GM23338 (cell line): Measurements from ENCODE around the gene DOCK2. TPM values are rescaled to one million over a fixed set of nuclear protein-coding genes. Genes with fewer than 3 reads are reported as not detected.
"Not testable (repeated sequence)": the region's sequence is repeated elsewhere in the genome, so short reads cannot be mapped to it uniquely, and the experiment has no call there.

Experiments
- ATAC-seq: fragments of 200-7000 bp; cut with Tn5 transposase; 3 replicates; pipeline ENCODE4 v1.9.1; 2020
- DNase-seq: peaks from one replicate; pipeline ENCODE4 v3.0.0-alpha.2; 2015; ENCODE audit warnings: low spot score
- H2AFZ ChIP-seq: fragments of 200-600 bp; sonication (generic); 2 replicates; pipeline ENCODE4 v1.8.0; 2016; ENCODE audit warnings: antibody characterized with exemption, mild to moderate bottlenecking, moderate library complexity
- H3F3A ChIP-seq: fragments of 200-600 bp; sonication (generic); replicated peaks from 2 replicates; pipeline ENCODE4 v1.8.0; 2017; ENCODE audit warnings: antibody characterized with exemption, mixed run types, low read depth
- H3K27ac ChIP-seq: fragments of 200-600 bp; sonication (generic); 2 replicates; pipeline ENCODE4 v1.6.1; 2016; ENCODE audit warnings: low read depth
- H3K27me3 ChIP-seq: fragments of 200-600 bp; sonication (generic); 2 replicates; pipeline ENCODE4 v1.8.0; 2016; ENCODE audit warnings: mild to moderate bottlenecking, mixed run types, moderate library complexity; ENCODE audit not compliant: insufficient read depth
- H3K36me3 ChIP-seq: fragments of 200-600 bp; sonication (generic); 2 replicates; pipeline ENCODE4 v1.8.0; 2016; ENCODE audit warnings: mild to moderate bottlenecking; ENCODE audit not compliant: insufficient read depth
- H3K4me1 ChIP-seq: fragments of 200-600 bp; sonication (generic); 2 replicates; pipeline ENCODE4 v1.8.0; 2016; ENCODE audit warnings: mild to moderate bottlenecking, moderate library complexity; ENCODE audit not compliant: insufficient read depth
- H3K4me2 ChIP-seq: fragments of 200-600 bp; sonication (generic); 2 replicates; pipeline ENCODE4 v1.7.1; 2017; ENCODE audit warnings: mixed run types
- H3K4me3 ChIP-seq: fragments of 200-600 bp; sonication (generic); 2 replicates; pipeline ENCODE4 v1.6.1; 2016; ENCODE audit warnings: mixed run types
- H3K79me2 ChIP-seq: fragments of 200-600 bp; sonication (generic); replicated peaks from 2 replicates; pipeline ENCODE4 v1.8.0; 2017; ENCODE audit warnings: mild to moderate bottlenecking; ENCODE audit not compliant: insufficient read depth
- H3K9me2 ChIP-seq: fragments of 200-600 bp; sonication (generic); 2 replicates; pipeline ENCODE4 v1.8.0; 2017; ENCODE audit not compliant: insufficient read depth
- H4K20me1 ChIP-seq: fragments of 200-600 bp; sonication (generic); replicated peaks from 2 replicates; pipeline ENCODE4 v1.8.0; 2017; ENCODE audit warnings: mild to moderate bottlenecking; ENCODE audit not compliant: insufficient read depth
- H3K27ac Mint-ChIP-seq: 2 replicates; pipeline ENCODE4 v1.8.0; 2020; ENCODE audit warnings: inconsistent platforms, mild to moderate bottlenecking, moderate library complexity, mixed read lengths
- H3K27me3 Mint-ChIP-seq: 3 replicates; pipeline ENCODE4 v1.8.0; 2022; ENCODE audit warnings: low read depth, mild to moderate bottlenecking, moderate library complexity, mixed read lengths, inconsistent platforms; ENCODE audit not compliant: insufficient read depth, poor library complexity
- H3K36me3 Mint-ChIP-seq: 3 replicates; pipeline ENCODE4 v1.8.0; 2021; ENCODE audit warnings: low read depth, mild to moderate bottlenecking, inconsistent platforms, moderate library complexity, mixed read lengths
- H3K4me1 Mint-ChIP-seq: 3 replicates; pipeline ENCODE4 v1.8.0; 2020; ENCODE audit warnings: mild to moderate bottlenecking, inconsistent platforms, mixed read lengths
- H3K4me3 Mint-ChIP-seq: 3 replicates; pipeline ENCODE4 v1.8.0; 2021; ENCODE audit warnings: moderate library complexity, mild to moderate bottlenecking, inconsistent platforms, mixed read lengths
- H3K9me3 Mint-ChIP-seq: 3 replicates; pipeline ENCODE4 v1.8.0; 2020; ENCODE audit warnings: moderate library complexity, mild to moderate bottlenecking, inconsistent platforms, mixed read lengths
- CREB1 ChIP-seq: fragments of 250-450 bp; sonication (Bioruptor Pico); IDR thresholded peaks from 2 replicates; pipeline ENCODE4 v1.5.0; 2020; ENCODE audit warnings: low read depth, mild to moderate bottlenecking, moderate library complexity
- ETS1 ChIP-seq: IDR thresholded peaks from 2 replicates; pipeline ENCODE4 v1.6.1; 2016; ENCODE audit warnings: antibody characterized with exemption
- EZH2phosphoT487 ChIP-seq: fragments of 200-600 bp; sonication (generic); IDR thresholded peaks from one replicate; pipeline ENCODE4 v1.8.1; 2018; ENCODE audit warnings: antibody characterized with exemption; ENCODE audit not compliant: unreplicated experiment
- JUNB ChIP-seq: IDR thresholded peaks from one replicate; pipeline ENCODE4 v1.6.1; 2016; ENCODE audit warnings: antibody characterized with exemption; ENCODE audit not compliant: unreplicated experiment
- NANOG ChIP-seq: IDR thresholded peaks from 2 replicates; pipeline ENCODE4 v1.6.1; 2016; ENCODE audit warnings: antibody characterized with exemption, borderline replicate concordance
- POLR2AphosphoS5 ChIP-seq: IDR thresholded peaks from 2 replicates; pipeline ENCODE4 v1.6.1; 2016; ENCODE audit warnings: antibody characterized with exemption, low read depth
- STAT1 ChIP-seq: IDR thresholded peaks from one replicate; pipeline ENCODE4 v1.6.1; 2016; ENCODE audit warnings: antibody characterized with exemption; ENCODE audit not compliant: unreplicated experiment
- ZNF114 ChIP-seq: fragments of 250-450 bp; sonication (Bioruptor Pico); IDR thresholded peaks from 2 replicates; pipeline ENCODE4 v1.5.0; 2020; ENCODE audit warnings: mild to moderate bottlenecking, moderate library complexity
- ZNF331 ChIP-seq: fragments of 250-450 bp; sonication (Bioruptor Pico); IDR thresholded peaks from 2 replicates; pipeline ENCODE4 v1.5.0; 2020; ENCODE audit warnings: low read depth, mild to moderate bottlenecking, moderate library complexity
- polyA plus RNA-seq: library from polyadenylated mRNA; unstranded; fragments of >200 nt; fragmentation: Nextera tagmentation; extraction: Ambion mirVana; gene quantifications from 2 replicates; pipeline ENCODE4 v1.2.1, GENCODE V29; 2016
- total RNA-seq: library from RNA; depleted of rRNA; stranded (reverse); fragments of >200 nt; shearing (Covaris generic); gene quantifications from 2 replicates; pipeline ENCODE4 v1.2.3, GENCODE V29; 2014
- TF ChIP-seq, protein P1 (sequence below): IDR thresholded peaks from one replicate; pipeline ENCODE4 v1.6.1; 2018; ENCODE audit warnings: antibody characterized with exemption; ENCODE audit not compliant: unreplicated experiment
- TF ChIP-seq, protein P2 (sequence below): fragments of 250-450 bp; sonication (Bioruptor Pico); IDR thresholded peaks from 2 replicates; pipeline ENCODE4 v1.5.0; 2020; ENCODE audit warnings: mild to moderate bottlenecking, moderate library complexity

DOCK2 gene
- total and polyA plus RNA-seq, 2 experiments from 2014 or later, result 3.7 to 9.4 TPM

DNA sequence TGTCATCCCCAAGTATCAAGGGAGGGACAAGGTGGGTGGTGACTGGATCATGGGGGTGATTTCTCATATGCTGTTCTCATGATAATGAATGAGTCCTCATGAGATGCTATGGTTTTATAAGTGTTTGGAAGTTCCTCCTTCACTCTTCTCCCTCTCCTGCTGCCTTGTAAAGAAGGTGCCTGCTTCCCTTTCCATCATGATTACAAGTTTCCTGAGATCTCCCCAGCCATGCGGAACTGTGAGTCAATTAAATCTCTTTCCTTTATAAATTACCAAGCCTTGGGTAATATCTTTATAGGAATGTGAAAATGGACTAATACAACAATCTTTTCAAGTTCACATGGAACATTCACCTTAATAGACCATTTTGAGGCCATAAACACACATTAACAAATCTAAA lies 21.5 kb upstream of the DOCK2 start:
- H3K27me3 ChIP-seq, result no peaks in the 10 kb centered on the region
- H3K4me3 Mint-ChIP-seq, result no peak overlapping the region
- no peak overlapping the region for H2AFZ ChIP-seq
- DNase-seq, result no peak
- no peaks in the 10 kb centered on the region for H3K4me1 ChIP-seq
- H3K27ac Mint-ChIP-seq, result no peak overlapping the region
- H3F3A ChIP-seq, result no peaks in the 10 kb centered on the region
- H3K9me2 ChIP-seq, result no peaks in the 10 kb centered on the region; the same call in 1 of the 2 replicates
- no peaks in the 10 kb centered on the region for H4K20me1 ChIP-seq
- TF ChIP-seq EZH2phosphoT487 (no peak), JUNB (no peak), NANOG (no peak), POLR2AphosphoS5 (no peak), ZNF331 (no peak), ZNF114 (CRISPR knock-in tag) (no peak), ETS1 (no peak), CREB1 (CRISPR knock-in tag) (no peak), STAT1 (no peak)
- TF ChIP-seq, protein P1, sequence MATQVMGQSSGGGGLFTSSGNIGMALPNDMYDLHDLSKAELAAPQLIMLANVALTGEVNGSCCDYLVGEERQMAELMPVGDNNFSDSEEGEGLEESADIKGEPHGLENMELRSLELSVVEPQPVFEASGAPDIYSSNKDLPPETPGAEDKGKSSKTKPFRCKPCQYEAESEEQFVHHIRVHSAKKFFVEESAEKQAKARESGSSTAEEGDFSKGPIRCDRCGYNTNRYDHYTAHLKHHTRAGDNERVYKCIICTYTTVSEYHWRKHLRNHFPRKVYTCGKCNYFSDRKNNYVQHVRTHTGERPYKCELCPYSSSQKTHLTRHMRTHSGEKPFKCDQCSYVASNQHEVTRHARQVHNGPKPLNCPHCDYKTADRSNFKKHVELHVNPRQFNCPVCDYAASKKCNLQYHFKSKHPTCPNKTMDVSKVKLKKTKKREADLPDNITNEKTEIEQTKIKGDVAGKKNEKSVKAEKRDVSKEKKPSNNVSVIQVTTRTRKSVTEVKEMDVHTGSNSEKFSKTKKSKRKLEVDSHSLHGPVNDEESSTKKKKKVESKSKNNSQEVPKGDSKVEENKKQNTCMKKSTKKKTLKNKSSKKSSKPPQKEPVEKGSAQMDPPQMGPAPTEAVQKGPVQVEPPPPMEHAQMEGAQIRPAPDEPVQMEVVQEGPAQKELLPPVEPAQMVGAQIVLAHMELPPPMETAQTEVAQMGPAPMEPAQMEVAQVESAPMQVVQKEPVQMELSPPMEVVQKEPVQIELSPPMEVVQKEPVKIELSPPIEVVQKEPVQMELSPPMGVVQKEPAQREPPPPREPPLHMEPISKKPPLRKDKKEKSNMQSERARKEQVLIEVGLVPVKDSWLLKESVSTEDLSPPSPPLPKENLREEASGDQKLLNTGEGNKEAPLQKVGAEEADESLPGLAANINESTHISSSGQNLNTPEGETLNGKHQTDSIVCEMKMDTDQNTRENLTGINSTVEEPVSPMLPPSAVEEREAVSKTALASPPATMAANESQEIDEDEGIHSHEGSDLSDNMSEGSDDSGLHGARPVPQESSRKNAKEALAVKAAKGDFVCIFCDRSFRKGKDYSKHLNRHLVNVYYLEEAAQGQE, result no peak
- TF ChIP-seq, protein P2, sequence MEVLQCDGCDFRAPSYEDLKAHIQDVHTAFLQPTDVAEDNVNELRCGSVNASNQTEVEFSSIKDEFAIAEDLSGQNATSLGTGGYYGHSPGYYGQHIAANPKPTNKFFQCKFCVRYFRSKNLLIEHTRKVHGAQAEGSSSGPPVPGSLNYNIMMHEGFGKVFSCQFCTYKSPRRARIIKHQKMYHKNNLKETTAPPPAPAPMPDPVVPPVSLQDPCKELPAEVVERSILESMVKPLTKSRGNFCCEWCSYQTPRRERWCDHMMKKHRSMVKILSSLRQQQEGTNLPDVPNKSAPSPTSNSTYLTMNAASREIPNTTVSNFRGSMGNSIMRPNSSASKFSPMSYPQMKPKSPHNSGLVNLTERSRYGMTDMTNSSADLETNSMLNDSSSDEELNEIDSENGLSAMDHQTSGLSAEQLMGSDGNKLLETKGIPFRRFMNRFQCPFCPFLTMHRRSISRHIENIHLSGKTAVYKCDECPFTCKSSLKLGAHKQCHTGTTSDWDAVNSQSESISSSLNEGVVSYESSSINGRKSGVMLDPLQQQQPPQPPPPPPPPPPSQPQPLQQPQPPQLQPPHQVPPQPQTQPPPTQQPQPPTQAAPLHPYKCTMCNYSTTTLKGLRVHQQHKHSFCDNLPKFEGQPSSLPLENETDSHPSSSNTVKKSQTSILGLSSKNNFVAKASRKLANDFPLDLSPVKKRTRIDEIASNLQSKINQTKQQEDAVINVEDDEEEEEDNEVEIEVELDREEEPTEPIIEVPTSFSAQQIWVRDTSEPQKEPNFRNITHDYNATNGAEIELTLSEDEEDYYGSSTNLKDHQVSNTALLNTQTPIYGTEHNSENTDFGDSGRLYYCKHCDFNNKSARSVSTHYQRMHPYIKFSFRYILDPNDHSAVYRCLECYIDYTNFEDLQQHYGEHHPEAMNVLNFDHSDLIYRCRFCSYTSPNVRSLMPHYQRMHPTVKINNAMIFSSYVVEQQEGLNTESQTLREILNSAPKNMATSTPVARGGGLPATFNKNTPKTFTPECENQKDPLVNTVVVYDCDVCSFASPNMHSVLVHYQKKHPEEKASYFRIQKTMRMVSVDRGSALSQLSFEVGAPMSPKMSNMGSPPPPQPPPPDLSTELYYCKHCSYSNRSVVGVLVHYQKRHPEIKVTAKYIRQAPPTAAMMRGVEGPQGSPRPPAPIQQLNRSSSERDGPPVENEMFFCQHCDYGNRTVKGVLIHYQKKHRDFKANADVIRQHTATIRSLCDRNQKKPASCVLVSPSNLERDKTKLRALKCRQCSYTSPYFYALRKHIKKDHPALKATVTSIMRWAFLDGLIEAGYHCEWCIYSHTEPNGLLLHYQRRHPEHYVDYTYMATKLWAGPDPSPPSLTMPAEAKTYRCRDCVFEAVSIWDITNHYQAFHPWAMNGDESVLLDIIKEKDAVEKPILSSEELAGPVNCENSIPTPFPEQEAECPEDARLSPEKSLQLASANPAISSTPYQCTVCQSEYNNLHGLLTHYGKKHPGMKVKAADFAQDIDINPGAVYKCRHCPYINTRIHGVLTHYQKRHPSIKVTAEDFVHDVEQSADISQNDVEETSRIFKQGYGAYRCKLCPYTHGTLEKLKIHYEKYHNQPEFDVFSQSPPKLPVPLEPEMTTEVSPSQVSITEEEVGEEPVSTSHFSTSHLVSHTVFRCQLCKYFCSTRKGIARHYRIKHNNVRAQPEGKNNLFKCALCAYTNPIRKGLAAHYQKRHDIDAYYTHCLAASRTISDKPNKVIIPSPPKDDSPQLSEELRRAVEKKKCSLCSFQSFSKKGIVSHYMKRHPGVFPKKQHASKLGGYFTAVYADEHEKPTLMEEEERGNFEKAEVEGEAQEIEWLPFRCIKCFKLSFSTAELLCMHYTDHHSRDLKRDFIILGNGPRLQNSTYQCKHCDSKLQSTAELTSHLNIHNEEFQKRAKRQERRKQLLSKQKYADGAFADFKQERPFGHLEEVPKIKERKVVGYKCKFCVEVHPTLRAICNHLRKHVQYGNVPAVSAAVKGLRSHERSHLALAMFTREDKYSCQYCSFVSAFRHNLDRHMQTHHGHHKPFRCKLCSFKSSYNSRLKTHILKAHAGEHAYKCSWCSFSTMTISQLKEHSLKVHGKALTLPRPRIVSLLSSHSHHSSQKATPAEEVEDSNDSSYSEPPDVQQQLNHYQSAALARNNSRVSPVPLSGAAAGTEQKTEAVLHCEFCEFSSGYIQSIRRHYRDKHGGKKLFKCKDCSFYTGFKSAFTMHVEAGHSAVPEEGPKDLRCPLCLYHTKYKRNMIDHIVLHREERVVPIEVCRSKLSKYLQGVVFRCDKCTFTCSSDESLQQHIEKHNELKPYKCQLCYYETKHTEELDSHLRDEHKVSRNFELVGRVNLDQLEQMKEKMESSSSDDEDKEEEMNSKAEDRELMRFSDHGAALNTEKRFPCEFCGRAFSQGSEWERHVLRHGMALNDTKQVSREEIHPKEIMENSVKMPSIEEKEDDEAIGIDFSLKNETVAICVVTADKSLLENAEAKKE (CRISPR knock-in tag), result no peak
- peaks cover 15% of the 10 kb centered on the region; the same call in 2 of the 3 replicates for H3K36me3 Mint-ChIP-seq
- no peaks in the 10 kb centered on the region for H3K4me1 Mint-ChIP-seq
- H3K36me3 ChIP-seq, result peaks cover 5% of the 10 kb centered on the region; the same call in 1 of the 2 replicates
- no peak for ATAC-seq
- peaks cover 28% of the 10 kb centered on the region; the same call in 2 of the 3 replicates for H3K9me3 Mint-ChIP-seq
- H3K79me2 ChIP-seq, result no peaks in the 10 kb centered on the region
- no peak overlapping the region for H3K4me3 ChIP-seq
- H3K27ac ChIP-seq, result no peak overlapping the region
- H3K4me2 ChIP-seq, result no peak overlapping the region
- no peaks in the 10 kb centered on the region for H3K27me3 Mint-ChIP-seq

GRCh38 chr5:169624307-169624706 lies 12.8 kb upstream of the DOCK2 start:
- H3K27me3 Mint-ChIP-seq, H3K4me1 Mint-ChIP-seq: not testable (repeated sequence)

More at GRCh38 chr5:169624307-169624706, 12.8 kb upstream of the DOCK2 start:
- not testable (repeated sequence) for H3K4me2 ChIP-seq, H3K36me3 ChIP-seq, H3K4me1 ChIP-seq, ATAC-seq, H3K27me3 ChIP-seq, H3K4me3 Mint-ChIP-seq, H3K79me2 ChIP-seq, DNase-seq, H3K27ac Mint-ChIP-seq, H3K4me3 ChIP-seq, H3K27ac ChIP-seq, H2AFZ ChIP-seq, H3K36me3 Mint-ChIP-seq, H3F3A ChIP-seq, H4K20me1 ChIP-seq, H3K9me2 ChIP-seq
- H3K9me3 Mint-ChIP-seq, result peaks cover 35% of the 10 kb centered on the region; the same call in 2 of the 3 replicates
